HS-27A (cell line): ENCODE results near the gene ARL6.
A peak's percentile ranks its signal among the peaks of the same experiment; 100 is the strongest.
"Not testable (repeated sequence)": the region's sequence is repeated elsewhere in the genome, so short reads cannot be mapped to it uniquely, and the experiment has no call there.

ENCODE experiments used
- DNase-seq: peaks from one replicate; pipeline ENCODE4 v3.0.0-alpha.2; 2012; ENCODE audit warnings: low read depth, missing footprints

The ARL6 gene

DNA sequence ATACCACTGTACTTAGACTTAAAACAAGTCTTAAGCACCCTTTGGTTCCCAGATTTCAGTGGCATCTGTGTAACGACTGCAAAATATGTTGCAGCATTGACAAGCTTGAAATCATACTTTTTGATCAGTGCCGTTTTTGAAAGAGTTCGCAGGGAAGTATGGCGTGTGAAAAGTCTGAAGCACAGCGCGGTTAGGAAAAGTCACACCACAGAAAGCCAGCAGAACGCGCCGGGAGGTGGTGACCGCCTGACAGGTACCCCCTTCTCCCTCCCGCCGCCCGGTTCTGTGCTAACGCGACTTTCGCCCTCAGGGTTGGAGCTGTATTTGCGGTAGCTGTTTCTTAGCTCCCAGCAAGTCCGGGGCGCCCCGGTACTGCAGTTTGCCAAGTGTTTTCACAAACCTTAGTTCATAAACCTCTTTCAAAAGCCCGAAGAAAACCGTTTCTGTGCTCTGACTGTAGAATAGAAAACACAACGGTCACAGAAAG, 56.8 kb downstream of the ARL6 start:
- DNase-seq = peak; percentile 55

DNA sequence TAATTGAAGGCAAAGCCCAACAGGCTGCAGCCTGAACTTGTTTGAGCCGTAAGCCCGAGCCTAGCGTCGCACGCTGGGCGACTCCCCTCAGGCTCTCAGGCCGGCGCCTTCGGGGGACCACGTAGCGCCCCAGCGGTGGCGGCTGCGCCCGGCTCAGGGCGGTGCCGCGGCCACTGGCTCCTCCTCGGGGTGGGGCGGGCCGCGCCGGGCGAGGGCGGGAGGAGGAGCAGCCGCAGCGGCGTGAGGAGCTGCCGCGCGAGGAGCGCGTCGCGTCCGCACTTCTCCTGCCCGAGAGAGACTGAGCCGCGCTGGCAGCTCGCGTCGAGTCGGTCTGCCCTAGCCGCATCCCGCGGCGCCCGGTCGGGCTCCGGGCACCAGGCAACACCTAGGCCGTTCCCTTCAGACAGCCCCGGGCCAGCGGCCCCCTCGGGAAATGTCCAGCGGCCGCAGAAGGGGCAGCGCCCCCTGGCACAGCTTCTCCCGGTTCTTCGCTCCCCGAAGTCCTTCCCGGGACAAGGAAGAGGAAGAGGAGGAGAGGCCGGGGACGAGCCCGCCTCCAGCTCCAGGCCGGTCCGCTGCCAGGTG, 57.3 kb downstream of the ARL6 start, which contains the start of gene CRYBG3:
CRYBG3 (plus strand) TSS at position 238 of the 585 bp plus-strand sequence; CDS start at position 434, 196 bp downstream.
- DNase-seq = peak; percentile 58

DNA sequence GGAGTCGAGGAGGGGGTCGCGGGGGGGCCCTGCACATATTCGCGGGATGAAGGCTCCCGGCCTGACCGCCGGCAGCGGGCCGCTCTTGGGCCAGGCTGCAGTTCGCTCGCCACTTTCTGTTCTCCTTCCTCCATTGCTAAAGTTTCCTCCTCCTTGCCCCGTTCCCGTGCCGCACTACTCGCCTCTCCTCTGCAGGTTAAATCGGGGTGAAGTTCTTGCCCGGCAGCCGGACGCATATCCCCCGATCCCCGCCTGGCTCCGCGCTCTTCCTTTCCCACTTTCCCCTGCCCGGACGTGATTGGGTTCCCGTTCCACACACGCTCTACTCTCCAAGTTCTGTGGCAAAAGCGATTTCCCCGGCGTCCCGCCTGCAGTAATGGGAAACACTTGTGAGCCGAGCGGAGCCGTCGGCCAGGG, 57.8 kb downstream of the ARL6 start:
- no peak for DNase-seq

DNA sequence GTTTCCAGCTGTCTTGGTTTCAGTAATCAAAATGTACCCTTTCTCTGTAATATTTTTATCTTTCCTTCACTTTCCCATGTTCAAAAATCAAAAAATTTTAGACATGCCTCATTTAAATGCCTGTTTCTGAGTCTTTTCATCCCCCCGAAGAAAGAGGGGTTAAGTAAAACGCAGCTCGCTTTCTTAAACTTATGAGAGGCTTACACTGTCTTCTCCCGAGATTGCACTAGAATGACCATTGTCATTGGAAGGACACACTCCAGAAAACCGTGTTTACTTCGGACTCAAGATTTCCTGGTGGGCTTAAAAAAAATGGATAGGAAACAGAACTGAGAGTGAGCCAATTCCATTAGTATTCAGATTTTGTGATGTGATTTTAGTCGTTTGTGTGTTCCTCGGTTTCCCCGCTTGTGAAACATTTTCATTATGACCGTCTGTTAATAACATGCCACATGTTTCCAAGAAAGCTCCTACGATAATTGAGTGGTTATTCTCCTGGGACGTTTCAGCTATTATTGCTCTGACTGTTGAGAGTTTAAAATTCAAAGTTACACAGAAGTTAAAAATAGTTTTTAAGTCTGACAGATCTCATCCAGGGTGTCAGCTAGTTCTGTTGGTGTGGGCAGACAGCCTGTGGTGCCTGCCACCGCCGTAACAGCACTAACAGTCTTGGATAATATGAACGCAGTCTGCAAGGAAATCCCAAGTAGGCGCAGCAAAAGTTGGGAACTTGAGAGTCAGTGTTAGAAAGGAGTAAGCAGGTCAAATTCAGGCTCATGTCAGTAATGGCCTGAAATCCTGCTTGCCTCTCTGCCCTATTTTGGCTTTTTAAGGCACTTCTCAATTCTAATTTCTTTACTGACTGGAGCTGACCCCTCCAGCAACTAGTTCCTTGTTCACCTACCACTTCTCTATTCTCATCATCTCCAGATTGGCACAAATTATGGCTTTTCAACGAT, 58.8 kb downstream of the ARL6 start:
- no peak for DNase-seq

- no peak for DNase-seq
Measured at GRCh38 chr3:97825101-97825500, 60.5 kb downstream of the ARL6 start.

- no peak for DNase-seq
Measured at GRCh38 chr3:97827741-97828471, 63.3 kb downstream of the ARL6 start.

- no peak for DNase-seq
Measured at GRCh38 chr3:97829198-97829597, 64.6 kb downstream of the ARL6 start.

DNA sequence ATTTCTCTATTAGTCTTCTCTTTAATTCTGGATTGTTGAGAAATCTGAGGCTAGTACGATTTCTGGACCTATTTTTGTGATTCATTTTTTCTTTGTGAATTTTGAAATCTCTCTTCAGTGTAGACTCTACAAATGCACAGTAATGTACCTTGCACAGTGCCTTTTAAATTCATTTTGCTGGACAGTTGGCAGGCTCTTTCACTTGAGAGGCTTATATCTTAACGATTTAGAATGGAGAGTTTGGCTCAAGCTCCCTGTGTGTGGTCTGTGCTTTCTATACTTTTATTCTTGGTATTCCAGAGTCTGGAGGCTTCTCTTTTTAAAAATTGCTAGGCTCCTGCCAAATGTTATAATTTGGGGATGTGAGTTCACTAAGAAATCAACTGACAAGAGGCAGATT, 66.1 kb downstream of the ARL6 start:
- no peak for DNase-seq

DNA sequence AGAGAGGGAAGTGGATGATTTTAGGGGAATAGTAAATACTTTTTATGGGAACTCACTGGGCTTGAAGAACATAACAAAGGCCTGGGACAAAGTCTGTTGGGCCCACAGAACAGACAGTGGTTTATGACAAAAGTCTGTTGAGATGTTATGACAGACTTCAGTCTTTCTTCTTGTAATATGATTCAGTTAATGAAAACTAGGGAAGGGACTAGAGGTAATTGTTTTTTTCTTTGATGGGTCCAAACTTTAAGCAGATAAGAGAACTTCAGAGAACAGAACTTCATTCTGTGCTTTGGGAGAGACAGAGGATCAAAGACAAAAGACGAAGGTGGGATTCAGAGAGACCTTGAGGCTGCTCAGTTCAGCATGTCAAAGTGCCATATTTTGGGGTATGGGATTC, 66.6 kb downstream of the ARL6 start:
- DNase-seq = no peak

GRCh38 chr3:97833184-97833583, 68.6 kb downstream of the ARL6 start:
- not testable (repeated sequence) for DNase-seq

- DNase-seq = no peak
Measured at GRCh38 chr3:97835761-97836160, 71.2 kb downstream of the ARL6 start.

GRCh38 chr3:97838393-97838792, 73.8 kb downstream of the ARL6 start:
- no peak for DNase-seq

- no peak for DNase-seq
Measured at GRCh38 chr3:97839944-97840343, 75.4 kb downstream of the ARL6 start.

- DNase-seq = no peak
Measured at GRCh38 chr3:97841304-97841703, 76.7 kb downstream of the ARL6 start.

GRCh38 chr3:97841956-97842355, 77.4 kb downstream of the ARL6 start:
- DNase-seq = no peak

DNA sequence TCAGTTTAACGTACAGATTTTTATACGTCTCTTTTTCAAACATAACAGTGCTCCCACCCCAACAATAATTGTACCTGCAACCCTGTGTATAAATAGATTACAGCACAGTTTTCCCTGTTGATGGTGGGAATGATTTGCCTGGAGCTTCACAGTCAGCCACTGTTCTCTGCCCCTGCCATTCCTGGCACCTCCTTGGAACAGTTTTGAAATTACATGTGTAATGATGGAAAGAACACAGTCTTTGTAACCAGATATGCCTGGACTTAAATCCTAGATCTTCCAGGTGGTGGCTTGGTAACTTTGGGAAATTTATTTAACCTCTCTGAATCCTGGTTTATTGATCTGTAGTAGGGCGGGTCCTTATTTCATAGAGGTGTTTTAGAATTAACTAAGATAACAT, 84.2 kb downstream of the ARL6 start:
- no peak for DNase-seq
